Activated CD4-positive, alpha-beta T cell treated with anti-CD3 and anti-CD28 coated beads, Interleukin-2, Interleukin-4, amounts not matched to agents 100 ng/mL and 50 ng/mL, durations not matched to agents 16 hours and 8 hours (primary cell): ENCODE data around the gene MYOD1.
A peak's percentile ranks its signal among the peaks of the same experiment; 100 is the strongest.

Source experiments
- DNase-seq: peaks from one replicate; pipeline ENCODE4 v3.0.0-alpha.2; 2020; ENCODE audit warnings: low spot score

The MYOD1 gene

GRCh38 chr11:17734986-17735817 is 15.8 kb downstream of the MYOD1 start:
- peak; percentile 17 for DNase-seq

GRCh38 chr11:17735818-17736578 is 16.6 kb downstream of the MYOD1 start:
- no peak for DNase-seq

DNA sequence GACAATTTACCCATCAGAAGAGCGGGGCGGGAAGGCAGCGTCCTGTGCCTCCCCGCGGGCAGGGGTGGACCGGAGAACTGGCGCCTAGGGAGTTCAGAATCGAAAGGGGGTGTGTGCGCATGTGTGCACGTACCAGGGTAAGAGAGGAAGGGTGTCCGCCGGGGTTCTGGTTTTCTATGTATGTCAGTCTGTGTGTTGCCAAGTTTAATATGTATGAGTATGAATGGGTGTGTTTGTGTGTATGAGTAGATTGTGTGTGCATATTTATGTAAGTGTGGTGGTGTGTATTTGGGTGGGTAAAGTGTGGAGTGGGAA is 17.2 kb downstream of the MYOD1 start:
- no peak for DNase-seq

DNA sequence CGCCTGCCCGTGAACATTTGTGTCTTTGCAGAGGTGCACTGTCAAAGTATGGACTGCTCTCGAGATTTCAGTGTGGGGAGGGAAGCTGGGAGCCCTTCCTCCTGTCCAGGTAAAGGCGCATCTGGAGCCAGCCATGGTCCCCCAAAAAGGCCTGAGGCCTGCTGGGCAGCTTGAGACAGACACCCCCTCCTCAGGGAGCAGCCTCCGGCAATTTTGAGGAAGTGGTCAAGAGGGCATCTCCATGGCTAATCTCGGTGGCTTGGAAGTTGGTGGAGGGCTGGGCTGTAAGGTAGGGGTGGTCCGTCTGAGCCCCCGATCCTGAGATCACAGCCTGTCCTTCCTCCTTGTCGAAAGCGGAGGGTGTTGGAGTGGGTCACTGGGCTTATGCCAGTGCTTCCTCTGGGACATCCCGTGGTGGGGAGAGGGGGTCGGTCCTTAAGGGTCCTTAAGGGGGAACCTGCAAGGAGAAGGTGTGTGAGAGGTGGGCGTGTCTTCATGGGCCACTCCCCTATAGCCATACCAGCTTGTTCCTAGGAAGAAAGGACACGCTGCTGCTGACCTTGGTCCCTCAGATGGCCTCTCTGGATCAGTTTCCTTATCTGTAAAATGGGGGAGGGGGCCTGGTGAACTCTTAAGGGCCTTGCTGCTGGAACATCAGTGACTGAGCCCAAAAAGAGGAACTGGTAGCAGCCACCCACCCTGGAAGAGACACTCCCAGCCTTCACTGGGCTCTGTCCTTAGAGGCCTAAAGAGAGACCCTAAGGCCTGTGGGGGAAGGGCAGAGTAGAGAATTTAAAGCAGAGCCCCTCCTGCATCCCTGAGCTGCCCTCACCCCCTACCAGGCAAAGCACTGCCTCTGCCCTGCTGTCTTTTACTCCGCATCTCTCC is 17.8 kb downstream of the MYOD1 start:
- no peak for DNase-seq

GRCh38 chr11:17738151-17738973 is 19.0 kb downstream of the MYOD1 start:
- DNase-seq = no peak

- DNase-seq = no peak
Measured at GRCh38 chr11:17739945-17740338, 20.6 kb downstream of the MYOD1 start.

DNA sequence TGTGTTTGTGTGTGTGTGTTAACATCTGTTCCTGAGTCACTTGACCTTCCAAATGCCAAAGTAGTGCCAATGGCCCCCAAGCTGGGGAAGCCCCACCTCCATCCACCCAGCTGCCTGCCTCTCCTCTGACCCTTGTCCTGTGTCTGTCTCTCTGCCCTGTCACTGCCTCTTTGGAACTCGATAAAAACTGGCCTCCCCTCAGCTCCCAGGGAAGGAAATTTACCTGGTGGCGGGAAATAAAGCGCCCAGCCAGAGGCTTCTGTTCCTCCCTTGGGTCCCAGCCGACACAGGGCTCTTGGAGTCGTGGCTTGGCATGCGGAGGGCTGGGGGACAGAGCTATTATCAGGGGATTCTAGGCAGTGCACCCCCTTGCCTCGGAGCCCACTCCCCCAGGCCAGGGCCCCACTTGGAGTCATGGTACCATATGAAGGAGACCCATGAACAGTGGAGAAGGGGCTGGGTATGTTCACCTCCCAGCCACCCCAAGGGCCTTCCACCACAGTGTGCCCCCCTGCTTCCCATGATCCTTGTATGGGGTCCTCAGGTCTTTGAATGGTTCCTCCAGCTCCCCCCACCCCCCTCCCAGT is 21.4 kb downstream of the MYOD1 start:
- no peak for DNase-seq

DNA sequence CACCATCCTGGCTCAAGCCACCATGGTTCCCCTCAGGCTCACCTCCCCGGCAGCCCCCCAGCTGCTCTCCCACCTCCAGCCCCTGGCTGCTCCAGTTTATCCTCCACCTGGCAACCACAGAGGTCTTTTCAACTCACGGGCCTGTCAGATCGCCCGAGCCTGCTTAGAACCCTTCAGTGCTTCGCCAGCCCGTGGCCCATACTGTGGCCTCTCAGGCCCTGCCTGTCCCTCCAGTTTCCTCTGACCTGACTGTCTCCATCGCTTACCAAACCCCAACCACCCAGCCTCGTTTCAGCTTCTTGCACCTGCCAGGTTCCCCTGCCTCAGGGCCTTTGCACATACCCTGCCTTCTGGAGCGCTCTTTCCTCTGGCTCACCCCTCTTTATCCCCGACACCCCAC is 22.1 kb downstream of the MYOD1 start:
- DNase-seq = no peak

- DNase-seq = no peak
Measured at GRCh38 chr11:17742019-17742418, 22.6 kb downstream of the MYOD1 start.

DNA sequence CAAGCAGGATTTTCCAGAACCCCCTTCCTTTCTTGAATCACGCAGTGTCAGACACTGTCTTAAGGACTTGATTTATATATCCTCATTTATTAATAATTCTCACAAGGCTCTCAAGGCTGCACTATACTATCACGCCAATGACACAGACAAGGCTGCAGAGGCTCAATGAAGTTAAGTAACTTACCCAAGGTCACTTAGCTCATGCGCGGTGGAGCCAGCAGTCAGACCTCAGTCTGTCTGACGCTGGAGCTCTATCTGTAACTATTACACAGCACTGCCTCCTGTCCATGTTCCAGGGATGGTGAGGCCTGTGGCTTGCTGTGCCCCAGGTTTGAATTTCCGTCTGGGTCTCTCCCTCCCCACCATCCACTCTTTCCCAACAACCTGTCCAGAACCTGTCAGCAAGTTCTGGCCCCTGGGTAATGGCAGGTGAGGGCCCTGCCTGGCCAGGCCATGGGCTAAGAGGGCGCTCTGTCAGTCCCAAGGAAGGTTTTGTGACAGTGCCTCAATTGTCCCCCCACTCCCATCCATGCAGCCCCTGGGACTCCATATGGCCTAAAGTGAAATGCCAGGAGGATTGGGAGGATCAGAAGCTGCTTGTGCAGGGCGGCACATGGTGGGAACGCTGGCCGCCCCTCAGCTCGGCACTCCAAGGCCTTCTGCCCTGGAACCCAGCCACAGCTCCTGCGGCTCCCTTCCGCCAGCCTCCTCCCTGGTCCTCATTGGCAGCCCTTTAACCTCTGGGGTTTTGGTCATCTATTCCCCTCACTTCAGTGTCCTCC is 23.8 kb downstream of the MYOD1 start:
- DNase-seq = no peak

DNA sequence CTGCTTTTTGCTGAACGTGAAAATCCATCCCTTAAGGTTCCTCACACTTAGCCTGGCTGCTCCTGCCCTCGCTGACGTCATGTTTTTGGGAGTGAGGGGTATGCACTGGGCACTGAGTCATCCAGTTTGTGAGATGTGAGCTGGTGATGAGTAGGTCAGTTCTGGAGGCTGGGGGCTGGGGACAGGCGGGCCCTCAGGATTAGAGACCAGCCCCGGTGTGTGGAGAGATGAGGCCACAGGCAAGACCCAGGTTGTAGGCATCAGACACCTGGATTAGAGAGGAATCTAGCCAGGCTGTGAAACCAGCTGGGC is 24.4 kb downstream of the MYOD1 start:
- DNase-seq = no peak

DNA sequence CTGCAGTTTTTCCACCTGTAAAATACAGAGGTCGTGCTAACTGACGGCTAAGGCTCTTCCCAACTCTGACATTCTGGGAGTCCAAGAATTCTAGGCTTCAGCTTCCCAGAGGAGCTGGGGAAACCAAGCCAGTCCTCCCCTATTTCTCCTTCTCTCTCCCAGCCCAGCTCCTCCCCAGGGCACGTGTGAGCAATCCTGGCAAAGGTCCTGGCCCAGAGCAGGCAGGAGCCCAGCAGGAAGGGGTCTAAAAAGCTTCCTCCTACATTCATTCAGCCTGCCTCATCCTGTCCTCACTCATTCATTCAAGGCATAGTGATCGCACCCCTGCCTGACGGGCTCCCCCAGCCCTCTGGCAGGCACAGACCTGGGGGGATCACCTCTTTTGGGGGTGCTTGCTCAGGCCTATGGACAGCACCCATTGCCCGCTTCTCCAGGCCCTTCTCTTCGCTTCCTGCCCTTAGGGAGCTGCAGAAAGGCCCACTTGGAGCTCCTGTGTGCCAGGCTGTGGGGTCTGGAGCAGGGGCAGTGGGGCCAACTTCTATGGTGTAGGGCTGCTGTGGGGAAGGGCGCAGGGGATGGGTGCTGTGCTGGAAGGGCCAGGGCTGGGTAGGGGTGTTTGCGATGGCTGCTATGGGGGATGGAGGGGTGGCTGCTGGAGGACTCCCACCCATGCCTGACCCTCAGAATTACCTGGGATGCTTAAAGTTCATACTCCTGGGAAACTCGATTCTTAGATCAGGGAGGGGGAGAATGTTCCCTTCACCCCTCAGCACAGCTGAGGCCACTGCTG is 25.0 kb downstream of the MYOD1 start:
- no peak for DNase-seq

DNA sequence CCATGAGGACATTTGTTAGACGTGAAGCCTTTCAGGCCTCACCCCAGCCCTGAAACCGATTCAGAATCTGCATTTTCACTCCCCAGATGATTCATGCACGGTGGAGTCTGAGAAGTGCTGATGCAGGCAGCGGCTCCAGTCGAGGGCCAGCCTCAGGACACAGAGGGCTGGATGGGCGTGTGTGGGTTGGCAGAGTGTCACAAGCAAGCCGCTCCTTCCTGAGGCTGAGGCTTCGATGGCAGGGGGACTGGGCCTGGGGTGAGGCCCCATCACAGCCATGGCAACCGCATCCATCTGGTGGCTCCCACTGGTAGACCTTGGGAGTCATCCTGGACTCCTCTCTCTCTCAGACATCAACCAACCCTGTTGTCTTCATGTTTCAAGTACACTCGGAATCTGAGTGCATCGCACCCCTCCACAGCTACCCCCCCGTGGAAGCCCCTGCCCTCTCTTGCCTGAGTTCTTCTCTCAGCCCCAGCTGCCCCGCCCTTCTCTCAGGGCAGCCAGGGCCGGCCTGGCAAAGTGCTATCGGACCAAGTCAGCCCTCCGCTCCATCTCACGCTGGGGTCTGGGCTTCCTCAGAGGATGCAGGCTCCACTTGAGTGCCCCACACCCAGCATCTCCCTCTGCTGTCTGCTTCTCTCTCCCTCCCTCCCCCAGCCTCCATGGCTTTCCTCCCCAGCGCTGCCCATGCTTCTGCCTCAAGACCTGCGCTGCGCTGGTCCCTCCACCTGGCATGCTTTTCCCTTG is 25.8 kb downstream of the MYOD1 start:
- no peak for DNase-seq

GRCh38 chr11:17746096-17746495 is 26.7 kb downstream of the MYOD1 start:
- no peak for DNase-seq

DNA sequence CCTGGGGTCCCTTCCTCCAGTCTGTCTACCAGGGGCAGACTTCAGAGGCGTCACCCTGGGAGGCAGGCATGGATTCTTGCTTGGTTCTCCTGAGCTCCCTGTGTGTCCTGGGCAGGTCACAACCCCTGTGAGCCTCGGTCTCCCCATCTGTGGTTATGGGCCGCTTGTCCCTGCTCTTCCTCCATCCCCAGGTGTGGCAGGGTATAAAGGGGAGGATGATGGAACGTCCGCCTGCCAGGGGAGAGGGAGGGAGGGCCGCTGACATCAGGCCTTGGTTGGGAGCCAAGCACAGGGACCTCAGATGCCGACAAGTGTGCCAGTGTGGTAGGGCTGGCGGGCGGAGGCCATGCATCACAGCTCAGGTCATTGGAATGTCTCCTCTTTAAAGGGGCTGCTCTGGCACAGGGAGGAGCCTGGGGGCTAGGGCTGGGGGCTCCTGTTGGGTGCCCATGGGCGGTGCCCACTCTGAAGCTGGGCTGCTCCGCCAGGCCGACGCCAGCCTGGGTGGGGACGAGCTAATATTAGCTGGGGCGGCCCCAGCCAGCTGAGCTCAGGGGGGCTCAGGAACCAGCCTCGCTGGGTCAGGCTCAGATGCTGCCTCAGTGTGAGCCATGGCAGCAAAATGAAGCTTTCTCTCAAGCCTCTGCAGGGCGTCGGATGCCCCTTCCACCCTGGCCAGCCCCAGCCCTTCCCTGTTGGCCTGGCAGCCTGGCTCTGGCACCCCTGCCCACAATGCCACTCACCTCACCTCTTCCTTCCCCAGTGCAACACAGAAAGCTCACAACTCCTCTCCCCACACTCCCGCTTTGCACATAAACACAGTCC is 28.0 kb downstream of the MYOD1 start:
- DNase-seq = no peak

- no peak for DNase-seq
Measured at GRCh38 chr11:17748044-17748443, 28.7 kb downstream of the MYOD1 start.

- DNase-seq = no peak
Measured at GRCh38 chr11:17748761-17749721, 29.7 kb downstream of the MYOD1 start.
